Smooth muscle cell (in vitro differentiated cells): ENCODE data around the gene CPEB2. TPM values are rescaled to one million over a fixed set of nuclear protein-coding genes. Genes with fewer than 3 reads are reported as not detected.
A peak's percentile ranks its signal among the peaks of the same experiment; 100 is the strongest.

Source experiments
- DNase-seq: peaks from one replicate; lab custom pipeline; 2025; ENCODE audit not compliant: unreplicated experiment; lab: John Stamatoyannopoulos, UW
- H2AFZ ChIP-seq: fragments of 200-600 bp; sonication (generic); 2 replicates; pipeline ENCODE4 v1.6.0; 2016; ENCODE audit warnings: antibody characterized with exemption, low read depth, mild to moderate bottlenecking
- H3F3A ChIP-seq: fragments of 200-600 bp; sonication (generic); 2 replicates; pipeline ENCODE4 v1.6.0; 2017; ENCODE audit warnings: antibody characterized with exemption, low read depth
- H3K27ac ChIP-seq: fragments of 200-600 bp; sonication (generic); 2 replicates; pipeline ENCODE4 v1.5.1; 2016; ENCODE audit warnings: low read depth, mild to moderate bottlenecking
- H3K27me3 ChIP-seq: fragments of 200-600 bp; sonication (generic); 2 replicates; pipeline ENCODE4 v1.6.1; 2016; ENCODE audit warnings: low read depth, mild to moderate bottlenecking
- H3K36me3 ChIP-seq: fragments of 200-600 bp; sonication (generic); 2 replicates; pipeline ENCODE4 v1.5.1; 2016; ENCODE audit warnings: low read depth
- H3K4me1 ChIP-seq: fragments of 200-600 bp; sonication (generic); 2 replicates; pipeline ENCODE4 v1.5.1; 2016; ENCODE audit warnings: low read depth
- H3K4me2 ChIP-seq: fragments of 200-600 bp; sonication (generic); 2 replicates; pipeline ENCODE4 v1.6.0; 2016; ENCODE audit warnings: mild to moderate bottlenecking
- H3K4me3 ChIP-seq: fragments of 200-600 bp; sonication (generic); 2 replicates; pipeline ENCODE4 v1.5.1; 2016; ENCODE audit warnings: mild to moderate bottlenecking
- H3K79me2 ChIP-seq: fragments of 200-600 bp; sonication (generic); 2 replicates; pipeline ENCODE4 v1.6.0; 2016; ENCODE audit warnings: low read depth, mild to moderate bottlenecking
- H3K9ac ChIP-seq: fragments of 200-600 bp; sonication (generic); 2 replicates; pipeline ENCODE4 v1.6.0; 2016; ENCODE audit warnings: low read depth
- H3K9me3 ChIP-seq: fragments of 200-600 bp; sonication (generic); replicated peaks from 2 replicates; pipeline ENCODE4 v1.5.1; 2016; ENCODE audit warnings: low read depth
- H4K20me1 ChIP-seq: fragments of 200-600 bp; sonication (generic); 2 replicates; pipeline ENCODE4 v1.6.0; 2016; ENCODE audit warnings: low read depth
- CTCF ChIP-seq: fragments of 200-600 bp; sonication (generic); IDR thresholded peaks from 2 replicates; pipeline ENCODE4 v1.5.1; 2017; ENCODE audit warnings: borderline replicate concordance, mild to moderate bottlenecking, antibody characterized with exemption; ENCODE audit not compliant: insufficient read depth, poor library complexity, severe bottlenecking
- WGBS: methylation state at CpG from one replicate; pipeline ENCODE4 v1.1.7; 2016; ENCODE audit warnings: low lambda C conversion rate; 5-methylcytosine and 5-hydroxymethylcytosine counted together
- polyA plus RNA-seq: library from polyadenylated mRNA; unstranded; fragments of >200 nt; fragmentation: Nextera tagmentation; extraction: Ambion mirVana; gene quantifications from 2 replicates; pipeline ENCODE4 v1.2.1, GENCODE V29; 2016
- total RNA-seq: library from RNA; depleted of rRNA; stranded (reverse); fragments of >200 nt; gene quantifications from 2 replicates; pipeline ENCODE4 v1.2.3, GENCODE V29; 2014

The CPEB2 gene
- total and polyA plus RNA-seq, 2 experiments from 2014 or later, result 5.8 to 35.4 TPM

GRCh38 chr4:15001248-15001868 is 923 bp upstream of the CPEB2 start:
- no peaks in the 10 kb centered on the region for H3K36me3 ChIP-seq
- peak overlapping the region; percentile 91 for H3K4me3 ChIP-seq
- peaks cover 8% of the 10 kb centered on the region for H3K4me1 ChIP-seq
- peaks cover 5% of the 10 kb centered on the region for H3F3A ChIP-seq
- no peaks in the 10 kb centered on the region for H3K9me3 ChIP-seq
- H4K20me1 ChIP-seq, result peaks cover 25% of the 10 kb centered on the region
- H3K9ac ChIP-seq, result peak overlapping the region; percentile 94
- peaks cover 24% of the 10 kb centered on the region for H3K79me2 ChIP-seq
- DNase-seq, result peak; percentile 65
- H3K27me3 ChIP-seq, result no peaks in the 10 kb centered on the region
- H2AFZ ChIP-seq, result peak overlapping the region; percentile 83
- under 1% methylated on average over 32 of the region's 32 CpGs for WGBS
- peak overlapping the region; percentile 98 for H3K27ac ChIP-seq
- H3K4me2 ChIP-seq, result peak overlapping the region; percentile 95
- TF ChIP-seq CTCF, result no peak

- Histone ChIP-seq H3F3A (peaks cover 5% of the 10 kb centered on the region), H3K27ac (peak overlapping the region; percentile 98), H3K79me2 (peaks cover 39% of the 10 kb centered on the region), H3K9ac (peak overlapping the region; percentile 94), H4K20me1 (peaks cover 39% of the 10 kb centered on the region), H2AFZ (peak overlapping the region; percentile 20), H3K4me1 (peaks cover 12% of the 10 kb centered on the region), H3K4me3 (peak overlapping the region; percentile 91), H3K4me2 (peak overlapping the region; percentile 95), H3K27me3 (no peaks in the 10 kb centered on the region), H3K9me3 (no peaks in the 10 kb centered on the region), H3K36me3 (peaks cover 2% of the 10 kb centered on the region)
- no peak for TF ChIP-seq CTCF
- WGBS, result under 1% methylated on average over 29 of the region's 74 CpGs
- peak; percentile 76 for DNase-seq
Observed at GRCh38 chr4:15002659-15003400, 549 bp downstream of the CPEB2 start.

GRCh38 chr4:15003401-15003890 is 1.2 kb downstream of the CPEB2 start:
- Histone ChIP-seq H2AFZ (no peak overlapping the region), H3K27ac (peak overlapping the region; percentile 98), H3K4me1 (peaks cover 12% of the 10 kb centered on the region), H3K79me2 (peaks cover 45% of the 10 kb centered on the region), H3K4me3 (peak overlapping the region; percentile 91), H3K36me3 (peaks cover 6% of the 10 kb centered on the region), H4K20me1 (peaks cover 46% of the 10 kb centered on the region), H3K9me3 (no peaks in the 10 kb centered on the region), H3K9ac (peak overlapping the region; percentile 94), H3K27me3 (no peaks in the 10 kb centered on the region), H3F3A (peaks cover 5% of the 10 kb centered on the region), H3K4me2 (peak overlapping the region; percentile 95)
- peak; percentile 61 for DNase-seq
- WGBS, result 3% methylated on average over 26 of the region's 65 CpGs
- no peak for TF ChIP-seq CTCF
